ENCODE measurements around the gene SMYD5.
A peak's percentile ranks its signal among the peaks of the same experiment; 100 is the strongest.

SMYD5 gene

DNA sequence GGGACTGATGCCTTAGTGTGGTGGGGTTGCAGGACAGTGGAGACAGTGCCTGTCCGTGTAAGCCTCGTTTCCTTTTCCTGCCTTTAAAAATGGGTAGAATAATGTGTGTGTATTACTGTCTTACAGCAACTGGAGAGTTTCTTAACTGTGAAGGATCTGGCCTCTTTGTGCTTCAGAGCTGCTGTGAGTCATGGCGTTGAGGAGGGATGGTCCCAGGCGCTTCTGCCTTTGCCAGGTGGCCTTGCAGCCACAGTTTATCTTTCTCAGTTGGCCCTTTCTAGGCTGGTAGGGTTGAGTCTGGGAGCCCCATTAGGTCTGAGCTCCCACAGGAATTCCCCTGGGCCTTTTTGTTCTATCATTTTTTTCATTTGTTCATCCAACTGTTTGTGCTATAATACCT lies 9.8 kb downstream of the SMYD5 start:
- TF ChIP-seq, protein P1, sequence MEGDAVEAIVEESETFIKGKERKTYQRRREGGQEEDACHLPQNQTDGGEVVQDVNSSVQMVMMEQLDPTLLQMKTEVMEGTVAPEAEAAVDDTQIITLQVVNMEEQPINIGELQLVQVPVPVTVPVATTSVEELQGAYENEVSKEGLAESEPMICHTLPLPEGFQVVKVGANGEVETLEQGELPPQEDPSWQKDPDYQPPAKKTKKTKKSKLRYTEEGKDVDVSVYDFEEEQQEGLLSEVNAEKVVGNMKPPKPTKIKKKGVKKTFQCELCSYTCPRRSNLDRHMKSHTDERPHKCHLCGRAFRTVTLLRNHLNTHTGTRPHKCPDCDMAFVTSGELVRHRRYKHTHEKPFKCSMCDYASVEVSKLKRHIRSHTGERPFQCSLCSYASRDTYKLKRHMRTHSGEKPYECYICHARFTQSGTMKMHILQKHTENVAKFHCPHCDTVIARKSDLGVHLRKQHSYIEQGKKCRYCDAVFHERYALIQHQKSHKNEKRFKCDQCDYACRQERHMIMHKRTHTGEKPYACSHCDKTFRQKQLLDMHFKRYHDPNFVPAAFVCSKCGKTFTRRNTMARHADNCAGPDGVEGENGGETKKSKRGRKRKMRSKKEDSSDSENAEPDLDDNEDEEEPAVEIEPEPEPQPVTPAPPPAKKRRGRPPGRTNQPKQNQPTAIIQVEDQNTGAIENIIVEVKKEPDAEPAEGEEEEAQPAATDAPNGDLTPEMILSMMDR (IDR thresholded peaks at IDR 0.05): no peak
- no peak for TF ChIP-seq ZFX (IDR thresholded peaks at IDR 0.05; ENCODE audit: borderline replicate concordance)
- H3K27ac ChIP-seq: no peak overlapping the region

DNA sequence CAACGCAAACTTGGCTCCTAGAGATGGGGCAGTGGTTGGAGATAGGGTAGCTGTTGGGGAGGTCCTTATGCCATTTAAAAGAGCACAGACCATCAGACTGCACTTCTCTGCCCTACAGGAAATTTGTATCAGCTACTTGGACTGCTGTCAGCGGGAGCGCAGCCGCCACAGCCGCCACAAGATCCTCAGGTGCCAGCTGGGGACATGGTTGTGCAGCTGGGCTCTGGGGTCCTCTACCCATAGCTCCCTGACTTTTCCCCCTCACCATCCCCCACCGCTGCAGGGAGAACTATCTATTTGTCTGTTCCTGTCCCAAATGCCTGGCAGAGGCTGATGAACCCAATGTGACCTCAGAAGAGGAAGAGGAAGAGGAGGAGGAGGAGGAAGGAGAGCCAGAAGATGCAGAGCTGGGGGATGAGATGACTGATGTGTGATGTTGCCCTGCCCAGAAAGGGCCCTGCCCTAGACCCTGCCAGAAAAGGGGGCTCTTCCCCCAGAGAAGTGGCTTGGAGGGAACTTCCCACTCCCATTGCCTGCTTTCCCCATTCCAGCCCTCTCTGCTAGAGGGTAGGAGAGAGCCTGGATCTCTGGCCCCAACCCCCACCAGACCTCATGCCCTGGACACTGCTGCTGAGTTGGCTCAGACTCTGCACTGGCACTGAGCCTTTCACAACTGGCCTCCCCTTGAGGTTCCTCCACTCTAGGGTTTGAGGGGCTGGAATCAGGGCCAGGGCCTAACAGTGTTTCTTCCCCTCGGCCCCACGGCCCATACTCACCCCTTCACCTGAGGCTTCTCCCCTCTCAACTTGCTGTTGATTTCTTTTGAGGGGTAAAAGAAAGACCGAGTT lies 11.7 kb downstream of the SMYD5 start:
- TF ChIP-seq, protein P1 (IDR thresholded peaks at IDR 0.05): no peak
- TF ChIP-seq ZFX (IDR thresholded peaks at IDR 0.05; ENCODE audit: borderline replicate concordance): no peak
- no peak overlapping the region for H3K27ac ChIP-seq

DNA sequence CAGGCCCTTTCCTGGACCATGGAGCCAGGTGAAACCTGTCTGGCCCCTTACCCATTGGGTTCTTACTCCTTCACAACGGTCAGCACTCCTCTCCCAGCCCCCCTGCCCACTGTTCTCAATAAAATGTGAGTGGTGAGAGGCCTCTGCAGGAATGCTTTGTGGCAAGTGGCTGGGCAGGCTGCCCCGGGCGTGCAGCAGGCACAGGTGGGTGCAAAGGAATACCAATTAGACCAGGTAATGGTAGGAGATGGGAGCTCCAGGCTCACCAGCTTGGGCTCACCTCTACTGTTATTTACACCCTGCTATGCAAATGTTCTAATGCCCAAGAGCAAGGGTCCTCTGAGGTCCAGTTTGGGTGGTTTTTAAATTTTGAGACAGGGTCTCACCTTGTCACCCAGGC lies 13.0 kb downstream of the SMYD5 start:
- TF ChIP-seq ZFX (IDR thresholded peaks at IDR 0.05; ENCODE audit: borderline replicate concordance): no peak
- TF ChIP-seq, protein P1 (IDR thresholded peaks at IDR 0.05): no peak
- no peak overlapping the region for H3K27ac ChIP-seq

DNA sequence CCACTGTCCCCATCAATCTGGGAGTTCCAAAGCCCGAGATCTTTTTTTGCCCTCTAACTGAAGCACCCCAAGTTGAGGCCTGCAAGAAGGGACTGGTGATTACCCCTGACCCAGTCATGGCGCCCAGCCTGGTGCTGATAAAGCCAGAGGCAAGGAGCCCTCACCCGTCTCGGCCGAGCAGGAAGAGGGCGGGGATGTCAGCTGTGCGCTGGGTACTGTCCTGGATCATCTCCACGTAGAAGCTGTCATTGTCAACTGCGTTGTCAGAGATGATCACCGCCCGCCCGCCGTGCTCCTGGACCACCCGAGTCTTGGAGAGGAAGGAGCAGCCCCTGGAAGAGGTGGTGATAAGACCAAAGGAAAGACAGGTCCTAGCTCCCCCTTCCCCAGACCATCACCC lies 14.6 kb downstream of the SMYD5 start:
- no peak for TF ChIP-seq ZFX (IDR thresholded peaks at IDR 0.05; ENCODE audit: borderline replicate concordance)
- TF ChIP-seq, protein P1 (IDR thresholded peaks at IDR 0.05): no peak
- H3K27ac ChIP-seq: no peak overlapping the region

DNA sequence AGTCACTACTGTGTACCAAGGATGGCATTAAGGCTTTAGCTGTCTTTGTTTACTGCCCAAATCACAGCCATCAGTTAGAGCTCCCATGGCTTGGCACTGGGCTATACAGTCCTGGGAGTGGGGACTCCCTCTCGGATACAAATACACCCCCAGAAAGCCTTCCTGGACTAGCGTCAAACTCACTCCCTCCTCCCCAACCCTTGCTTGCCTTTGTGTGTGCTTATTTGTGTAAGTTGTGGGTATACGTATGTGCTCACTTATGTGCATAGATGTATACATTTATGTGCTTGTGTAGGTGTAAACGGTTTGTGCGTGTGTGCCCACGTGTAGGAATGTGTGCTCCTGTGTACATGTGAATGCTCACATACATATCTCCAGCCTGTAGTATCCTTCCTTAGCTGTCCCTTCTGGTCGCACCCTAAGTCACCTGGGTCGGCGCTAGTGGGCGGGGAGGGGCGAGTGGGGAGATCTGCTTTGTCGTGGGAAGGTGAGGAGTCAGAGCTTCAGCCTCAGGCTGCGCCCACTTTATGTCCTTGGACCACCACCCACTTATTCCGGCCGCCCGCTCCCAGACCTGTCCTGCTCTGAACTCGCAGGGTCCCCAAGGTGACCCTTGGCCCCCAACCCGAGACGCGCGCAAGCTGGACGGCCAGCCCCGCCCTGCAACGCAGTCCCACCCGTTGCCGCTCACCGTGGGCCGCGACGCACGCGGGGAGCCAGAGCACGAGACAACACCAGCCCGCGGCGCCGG lies 18.5 kb downstream of the SMYD5 start:
- TF ChIP-seq, protein P1 (IDR thresholded peaks at IDR 0.05): no peak; the same call in 1 of the 2 replicates
- no peak for TF ChIP-seq ZFX (IDR thresholded peaks at IDR 0.05; ENCODE audit: borderline replicate concordance)
- peak overlapping the region; percentile 95 for H3K27ac ChIP-seq

DNA sequence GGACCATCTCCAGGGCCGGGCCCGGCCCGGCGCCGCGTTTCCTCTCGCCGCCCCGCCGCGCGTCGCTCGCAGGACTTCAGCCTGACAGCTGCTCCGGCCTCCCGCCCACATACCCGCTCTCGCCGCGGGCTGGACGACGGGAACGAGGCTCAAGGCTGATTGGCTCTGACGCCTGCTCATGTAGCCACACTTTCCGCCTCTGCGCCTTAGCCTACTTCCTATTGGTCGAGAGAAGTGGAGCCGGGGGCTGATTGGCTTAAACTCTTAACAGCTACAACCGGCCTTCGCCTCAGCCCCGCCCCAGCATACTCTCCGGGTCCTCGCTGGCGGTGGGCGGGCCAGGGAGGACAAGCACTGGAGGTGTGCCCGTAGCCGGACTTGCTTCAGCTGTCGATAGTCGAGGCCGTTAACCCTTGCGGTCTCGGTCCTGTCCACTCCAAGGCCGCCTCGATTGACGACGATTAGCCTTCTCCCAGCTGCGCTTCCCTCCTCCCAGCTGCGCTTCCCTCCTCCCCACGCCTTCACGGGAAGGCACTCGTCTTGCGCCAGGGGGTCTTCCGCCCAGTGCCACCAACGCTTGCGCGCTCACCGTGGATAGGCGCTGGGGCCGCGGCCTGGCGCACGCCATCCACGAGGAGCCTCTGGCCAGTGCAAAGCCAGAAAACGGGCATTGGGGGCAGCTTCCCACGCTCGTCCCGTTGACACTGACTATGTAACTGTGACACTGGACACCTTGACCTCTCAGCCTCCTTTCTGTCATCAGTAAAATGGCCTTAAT lies 19.3 kb downstream of the SMYD5 start, which contains the start of gene PRADC1:
Gene PRADC1, minus strand, starts transcription at position 86 of the 778 bp plus-strand sequence. Its CDS starts 79 bp downstream, at position 7.
- peak within 1 kb of the TSS; percentile 95 for H3K27ac ChIP-seq
- no peak for TF ChIP-seq ZFX (IDR thresholded peaks at IDR 0.05; ENCODE audit: borderline replicate concordance)
- TF ChIP-seq, protein P1 (IDR thresholded peaks at IDR 0.05): no peak
